NCI-H128 (cell line): ENCODE measurements around the gene ADAMTSL4.
A peak's percentile ranks its signal among the peaks of the same experiment; 100 is the strongest.

Experiments
- DNase-seq: peaks from one replicate; lab custom pipeline; 2025; ENCODE audit not compliant: unreplicated experiment; lab: John Stamatoyannopoulos, UW

ADAMTSL4 gene

GRCh38 chr1:150548632-150549495 lies at the start of gene ADAMTSL4:
TSS of gene ADAMTSL4 (plus strand) at chr1:150549408. CDS start at chr1:150552289, 2,881 bp downstream.
- DNase-seq, result no peak

GRCh38 chr1:150505431-150505830 lies 43.8 kb upstream of the ADAMTSL4 start:
- no peak for DNase-seq

GRCh38 chr1:150507912-150508864 lies 41.0 kb upstream of the ADAMTSL4 start, which contains the start of gene ECM1:
TSS of gene ECM1 (plus strand) at chr1:150508109. CDS start at chr1:150508210, 101 bp downstream.
- no peak for DNase-seq

GRCh38 chr1:150508982-150509381 lies 40.2 kb upstream of the ADAMTSL4 start:
- no peak for DNase-seq

GRCh38 chr1:150511551-150511950 lies 37.7 kb upstream of the ADAMTSL4 start:
- peak; percentile 57 for DNase-seq

- DNase-seq, result no peak
These were observed 37.1 kb upstream of the ADAMTSL4 start for GRCh38 chr1:150511985-150512660.

GRCh38 chr1:150512846-150513245 lies 36.4 kb upstream of the ADAMTSL4 start:
- DNase-seq, result no peak

- no peak for DNase-seq
These were observed 35.8 kb upstream of the ADAMTSL4 start for GRCh38 chr1:150513351-150513791.

GRCh38 chr1:150514260-150514659 lies 34.9 kb upstream of the ADAMTSL4 start:
- no peak for DNase-seq

- DNase-seq, result no peak
These were observed 34.3 kb upstream of the ADAMTSL4 start for GRCh38 chr1:150514913-150515327.

- peak; percentile 95 for DNase-seq
These were observed 33.7 kb upstream of the ADAMTSL4 start, which contains the start of gene FALEC for GRCh38 chr1:150515328-150516049. TSS of gene FALEC (plus strand) at chr1:150515752.

GRCh38 chr1:150516050-150516591 lies 33.1 kb upstream of the ADAMTSL4 start:
- peak; percentile 43 for DNase-seq

- DNase-seq, result peak; percentile 38
These were observed 32.6 kb upstream of the ADAMTSL4 start for GRCh38 chr1:150516616-150517015.

- no peak for DNase-seq
These were observed 27.8 kb upstream of the ADAMTSL4 start for GRCh38 chr1:150521196-150521968.

- no peak for DNase-seq
These were observed 23.9 kb upstream of the ADAMTSL4 start for GRCh38 chr1:150525348-150525747.

- no peak for DNase-seq
These were observed 21.0 kb upstream of the ADAMTSL4 start for GRCh38 chr1:150528196-150528595.

- DNase-seq, result no peak
These were observed 20.2 kb upstream of the ADAMTSL4 start for GRCh38 chr1:150529017-150529416.

- no peak for DNase-seq
These were observed 18.6 kb upstream of the ADAMTSL4 start for GRCh38 chr1:150530491-150531159.

GRCh38 chr1:150532860-150533259 lies 16.3 kb upstream of the ADAMTSL4 start:
- DNase-seq, result no peak
